SU-DHL-6 (cell line): Measurements from ENCODE around the gene ZNF580.

Source experiments
- CTCF ChIP-seq: fragments of 200-600 bp; sonication (generic); IDR thresholded peaks from one replicate; pipeline ENCODE4 v1.5.1; 2017; ENCODE audit warnings: antibody characterized with exemption, mild to moderate bottlenecking, low read length, moderate library complexity; ENCODE audit not compliant: insufficient read depth, poor library complexity, severe bottlenecking
- EZH2phosphoT487 ChIP-seq: fragments of 200-600 bp; sonication (generic), shearing (Covaris generic); conservative IDR thresholded peaks from 2 replicates; pipeline ENCODE4 v1.6.1; 2018; ENCODE audit warnings: mild to moderate bottlenecking, antibody characterized with exemption, low read length, moderate library complexity, mixed read lengths

- no peak for TF ChIP-seq CTCF
- no peak for TF ChIP-seq EZH2phosphoT487
Observed at GRCh38 chr19:55679343-55680257, 38.8 kb downstream of the ZNF580 start.
